Panc1 (cell line): ENCODE data around the gene DDX42.

Experiments used
- TCF7L2 ChIP-seq: IDR thresholded peaks from 2 replicates; pipeline ENCODE4 v1.6.1; 2011; ENCODE audit warnings: mild to moderate bottlenecking, low read depth, low read length, inconsistent platforms
- TF ChIP-seq, protein P1 (sequence below): fragments of 450-650 bp; IDR thresholded peaks from 2 replicates; pipeline ENCODE4 v1.5.1; 2017; ENCODE audit warnings: mild to moderate bottlenecking

DNA sequence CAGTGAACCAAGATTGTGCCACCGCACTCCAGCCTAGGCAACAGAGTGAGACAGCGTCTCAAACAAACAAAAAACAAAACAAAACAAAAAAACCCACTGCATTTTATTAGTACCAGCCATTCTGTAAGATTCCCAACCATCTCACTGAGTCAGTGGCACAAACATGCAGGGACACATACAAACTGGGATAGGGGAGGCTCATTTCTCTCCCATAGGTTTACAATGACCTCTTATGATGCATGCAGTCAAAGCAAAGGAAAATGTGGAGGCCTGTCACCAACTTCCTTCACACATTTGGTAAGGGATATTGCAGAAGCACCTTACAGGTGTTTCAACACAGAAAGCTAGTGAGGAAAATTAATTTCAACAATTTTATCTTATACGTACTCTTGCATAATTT, 19.9 kb upstream of the DDX42 start:
- TF ChIP-seq, protein P1, sequence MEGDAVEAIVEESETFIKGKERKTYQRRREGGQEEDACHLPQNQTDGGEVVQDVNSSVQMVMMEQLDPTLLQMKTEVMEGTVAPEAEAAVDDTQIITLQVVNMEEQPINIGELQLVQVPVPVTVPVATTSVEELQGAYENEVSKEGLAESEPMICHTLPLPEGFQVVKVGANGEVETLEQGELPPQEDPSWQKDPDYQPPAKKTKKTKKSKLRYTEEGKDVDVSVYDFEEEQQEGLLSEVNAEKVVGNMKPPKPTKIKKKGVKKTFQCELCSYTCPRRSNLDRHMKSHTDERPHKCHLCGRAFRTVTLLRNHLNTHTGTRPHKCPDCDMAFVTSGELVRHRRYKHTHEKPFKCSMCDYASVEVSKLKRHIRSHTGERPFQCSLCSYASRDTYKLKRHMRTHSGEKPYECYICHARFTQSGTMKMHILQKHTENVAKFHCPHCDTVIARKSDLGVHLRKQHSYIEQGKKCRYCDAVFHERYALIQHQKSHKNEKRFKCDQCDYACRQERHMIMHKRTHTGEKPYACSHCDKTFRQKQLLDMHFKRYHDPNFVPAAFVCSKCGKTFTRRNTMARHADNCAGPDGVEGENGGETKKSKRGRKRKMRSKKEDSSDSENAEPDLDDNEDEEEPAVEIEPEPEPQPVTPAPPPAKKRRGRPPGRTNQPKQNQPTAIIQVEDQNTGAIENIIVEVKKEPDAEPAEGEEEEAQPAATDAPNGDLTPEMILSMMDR: no peak
- no peak for TF ChIP-seq TCF7L2
